BE2C (cell line): ENCODE results near the gene DOCK1.
"Not testable (repeated sequence)": the region's sequence is repeated elsewhere in the genome, so short reads cannot be mapped to it uniquely, and the experiment has no call there.

ENCODE experiments used
- DNase-seq: peaks from one replicate; pipeline ENCODE4 v3.0.0-alpha.2; 2020
- H3K27me3 ChIP-seq: fragments of 250-450 bp; sonication (Bioruptor Pico); 2 replicates; pipeline ENCODE4 v1.5.1; 2020; ENCODE audit warnings: mild to moderate bottlenecking
- H3K36me3 ChIP-seq: fragments of 250-450 bp; sonication (Bioruptor Pico); 2 replicates; pipeline ENCODE4 v1.5.1; 2020; ENCODE audit warnings: mild to moderate bottlenecking
- H3K4me1 ChIP-seq: fragments of 250-450 bp; sonication (Bioruptor Pico); 2 replicates; pipeline ENCODE4 v1.5.1; 2020
- H3K4me3 ChIP-seq: 2 replicates; pipeline ENCODE4 v1.5.1; 2011; ENCODE audit warnings: low read depth, low read length
- H3K9me3 ChIP-seq: fragments of 250-450 bp; sonication (Bioruptor Pico); 2 replicates; pipeline ENCODE4 v1.5.1; 2020
- TF ChIP-seq, protein P1 (sequence below): IDR thresholded peaks from 2 replicates; pipeline ENCODE4 v1.5.1; 2012; ENCODE audit warnings: mild to moderate bottlenecking, low read depth, low read length

Gene DOCK1

GRCh38 chr10:127303746-127304145, 398.5 kb downstream of the DOCK1 start:
- H3K4me1 ChIP-seq, result no peaks in the 10 kb centered on the region
- H3K36me3 ChIP-seq, result no peaks in the 10 kb centered on the region
- TF ChIP-seq, protein P1, sequence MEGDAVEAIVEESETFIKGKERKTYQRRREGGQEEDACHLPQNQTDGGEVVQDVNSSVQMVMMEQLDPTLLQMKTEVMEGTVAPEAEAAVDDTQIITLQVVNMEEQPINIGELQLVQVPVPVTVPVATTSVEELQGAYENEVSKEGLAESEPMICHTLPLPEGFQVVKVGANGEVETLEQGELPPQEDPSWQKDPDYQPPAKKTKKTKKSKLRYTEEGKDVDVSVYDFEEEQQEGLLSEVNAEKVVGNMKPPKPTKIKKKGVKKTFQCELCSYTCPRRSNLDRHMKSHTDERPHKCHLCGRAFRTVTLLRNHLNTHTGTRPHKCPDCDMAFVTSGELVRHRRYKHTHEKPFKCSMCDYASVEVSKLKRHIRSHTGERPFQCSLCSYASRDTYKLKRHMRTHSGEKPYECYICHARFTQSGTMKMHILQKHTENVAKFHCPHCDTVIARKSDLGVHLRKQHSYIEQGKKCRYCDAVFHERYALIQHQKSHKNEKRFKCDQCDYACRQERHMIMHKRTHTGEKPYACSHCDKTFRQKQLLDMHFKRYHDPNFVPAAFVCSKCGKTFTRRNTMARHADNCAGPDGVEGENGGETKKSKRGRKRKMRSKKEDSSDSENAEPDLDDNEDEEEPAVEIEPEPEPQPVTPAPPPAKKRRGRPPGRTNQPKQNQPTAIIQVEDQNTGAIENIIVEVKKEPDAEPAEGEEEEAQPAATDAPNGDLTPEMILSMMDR, result no peak
- no peaks in the 10 kb centered on the region for H3K27me3 ChIP-seq
- no peaks in the 10 kb centered on the region for H3K9me3 ChIP-seq
- DNase-seq, result no peak
- H3K4me3 ChIP-seq, result no peak overlapping the region

- Histone ChIP-seq H3K36me3 (no peaks in the 10 kb centered on the region), H3K4me3 (no peak overlapping the region), H3K9me3 (no peaks in the 10 kb centered on the region), H3K27me3 (no peaks in the 10 kb centered on the region), H3K4me1 (no peaks in the 10 kb centered on the region)
- no peak for DNase-seq
- TF ChIP-seq, protein P1, result no peak
Observed at GRCh38 chr10:127306479-127306878, 401.3 kb downstream of the DOCK1 start.

GRCh38 chr10:127307338-127307737, 402.1 kb downstream of the DOCK1 start:
- DNase-seq, result no peak
- no peaks in the 10 kb centered on the region for H3K36me3 ChIP-seq
- no peaks in the 10 kb centered on the region for H3K4me1 ChIP-seq
- H3K4me3 ChIP-seq, result no peak overlapping the region
- TF ChIP-seq, protein P1, result no peak
- H3K27me3 ChIP-seq, result no peaks in the 10 kb centered on the region
- no peaks in the 10 kb centered on the region for H3K9me3 ChIP-seq

- H3K27me3 ChIP-seq, result no peaks in the 10 kb centered on the region
- H3K4me1 ChIP-seq, result no peaks in the 10 kb centered on the region
- TF ChIP-seq, protein P1, result no peak
- DNase-seq, result no peak
- H3K9me3 ChIP-seq, result no peaks in the 10 kb centered on the region
- H3K36me3 ChIP-seq, result no peaks in the 10 kb centered on the region
- H3K4me3 ChIP-seq, result no peak overlapping the region
Observed at GRCh38 chr10:127308031-127308430, 402.8 kb downstream of the DOCK1 start.

- H3K4me3 ChIP-seq, DNase-seq, H3K9me3 ChIP-seq, H3K27me3 ChIP-seq, H3K4me1 ChIP-seq, H3K36me3 ChIP-seq: not testable (repeated sequence)
Observed at GRCh38 chr10:127309619-127310018, 404.4 kb downstream of the DOCK1 start.

GRCh38 chr10:127310430-127310829, 405.2 kb downstream of the DOCK1 start:
- Histone ChIP-seq H3K27me3 (no peaks in the 10 kb centered on the region), H3K36me3 (no peaks in the 10 kb centered on the region), H3K9me3 (no peaks in the 10 kb centered on the region), H3K4me3 (no peak overlapping the region), H3K4me1 (no peaks in the 10 kb centered on the region)
- TF ChIP-seq, protein P1, result no peak
- DNase-seq, result no peak

DNA sequence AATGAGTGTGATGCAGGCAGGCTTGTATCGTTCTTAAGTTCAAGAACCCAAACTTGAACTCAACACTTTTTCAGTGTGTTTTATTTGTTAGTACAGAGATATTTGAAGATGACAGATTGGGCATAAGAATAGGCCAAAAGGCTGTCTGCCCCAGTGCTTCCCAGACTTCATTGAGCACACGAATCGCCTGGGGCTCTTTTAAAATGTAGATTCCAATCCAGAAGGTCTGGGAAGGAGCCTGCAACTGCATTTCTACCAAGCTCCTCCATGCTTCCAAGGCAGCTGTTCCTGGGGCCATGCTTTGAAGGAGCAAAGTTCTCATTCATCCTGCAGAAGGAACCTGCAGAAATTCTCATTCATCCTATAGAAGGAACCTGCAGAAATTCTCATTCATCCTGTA, 405.7 kb downstream of the DOCK1 start:
- H3K4me3 ChIP-seq, result no peak overlapping the region
- TF ChIP-seq, protein P1, result no peak
- no peaks in the 10 kb centered on the region for H3K9me3 ChIP-seq
- no peaks in the 10 kb centered on the region for H3K36me3 ChIP-seq
- no peaks in the 10 kb centered on the region for H3K27me3 ChIP-seq
- DNase-seq, result no peak
- H3K4me1 ChIP-seq, result no peaks in the 10 kb centered on the region
